Transverse colon (tissue), 4 donors: ENCODE results near the gene ARAP2. TPM values are rescaled to one million over a fixed set of nuclear protein-coding genes. Genes with fewer than 3 reads are reported as not detected.

Experiments
- DNase-seq: peaks from one replicate; pipeline ENCODE4 v3.0.0-alpha.2; 2019
- H3K27ac ChIP-seq, 4 donors: fragments of 200-600 bp; sonication (generic); 2 replicates each; pipeline ENCODE4 v1.5.1; 2016 to 2018; ENCODE audit warnings: inconsistent platforms in 4 of 4
- H3K27me3 ChIP-seq: fragments of 200-600 bp; sonication (generic); 2 replicates; pipeline ENCODE4 v1.5.1; 2017; ENCODE audit warnings: inconsistent platforms
- H3K36me3 ChIP-seq, 4 donors: fragments of 200-600 bp; sonication (generic); 2 replicates each; pipeline ENCODE4 v1.5.1; 2017 to 2019; ENCODE audit warnings: inconsistent platforms in 4 of 4
- H3K4me1 ChIP-seq, 4 donors: fragments of 200-600 bp; sonication (generic); 2 replicates each; pipeline ENCODE4 v1.5.1; 2017 to 2020; ENCODE audit warnings: inconsistent platforms in 4 of 4
- H3K4me3 ChIP-seq, 4 donors: fragments of 200-600 bp; sonication (generic); 1 replicate in 1 of 4; 2 replicates in 3 of 4; pipeline versions ENCODE4 v1.5.1 to v1.6.1; 2017 to 2019; ENCODE audit warnings: inconsistent platforms in 4 of 4
- H3K9me3 ChIP-seq, 2 donors: fragments of 200-600 bp; sonication (generic); 2 replicates each; pipeline ENCODE4 v1.5.1; 2017 to 2019; ENCODE audit warnings: inconsistent platforms in 2 of 2
- EP300 ChIP-seq: sonication (generic); formaldehyde crosslinking; IDR thresholded peaks from one replicate; pipeline ENCODE4 v1.6.1; 2017; ENCODE audit warnings: antibody characterized with exemption, low read depth
- POLR2A ChIP-seq: fragments of 450-650 bp; IDR thresholded peaks from one replicate; pipeline ENCODE4 v1.6.1; 2016; ENCODE audit warnings: antibody characterized with exemption, mild to moderate bottlenecking, moderate library complexity
- POLR2AphosphoS5 ChIP-seq, 3 donors: sonication (generic); formaldehyde crosslinking; IDR thresholded peaks; one replicate each; pipeline ENCODE4 v1.6.1; 2016; ENCODE audit warnings: antibody characterized with exemption in 3 of 3
- WGBS, 2 donors: methylation state at CpG; one replicate each; pipeline ENCODE4 v1.1.5; 2018; ENCODE audit warnings: low coverage in 1 of 2; 5-methylcytosine and 5-hydroxymethylcytosine counted together
- in situ Hi-C, 4 donors: fragments of 200-750 bp; cut with MboI; loops; one replicate each; pipeline versions ENCODE4 v1.15.0 to v1.15.1; 2017; ENCODE audit warnings: low sequenced_read_pairs in 3 of 4, low pct_ligation_motif_present in 1 of 4, low pct_unique_long_range_greater_than_20kb in 1 of 4
- intact Hi-C: fragments of 100-400 bp; cut with DNase I; formaldehyde crosslinking; loops from one replicate; pipeline ENCODE4 v1.15.1; 2023; ENCODE audit warnings: low total_unique reads
- total RNA-seq, 4 donors: library from RNA; depleted of rRNA; stranded (reverse); fragments of >200 nt; gene quantifications; one replicate each; pipeline ENCODE4 v1.1.0, GENCODE V29; 2016
- TF ChIP-seq, protein P1 (sequence below), 5 experiments: fragments of 200-600 bp in 3 of 5; fragments of 450-650 bp in 2 of 5; sonication (generic) in 3 of 5; IDR thresholded peaks; 1 replicate in 2 of 5; 2 replicates in 3 of 5; pipeline ENCODE4 v1.5.1; 2016 to 2017; ENCODE audit warnings: antibody characterized with exemption in 5 of 5, inconsistent platforms in 3 of 5, mild to moderate bottlenecking in 2 of 5, moderate library complexity in 1 of 5

ARAP2 gene
- total RNA-seq, 4 donors from 2014 or later = 42.3 to 108 (median 50.3) TPM

DNA sequence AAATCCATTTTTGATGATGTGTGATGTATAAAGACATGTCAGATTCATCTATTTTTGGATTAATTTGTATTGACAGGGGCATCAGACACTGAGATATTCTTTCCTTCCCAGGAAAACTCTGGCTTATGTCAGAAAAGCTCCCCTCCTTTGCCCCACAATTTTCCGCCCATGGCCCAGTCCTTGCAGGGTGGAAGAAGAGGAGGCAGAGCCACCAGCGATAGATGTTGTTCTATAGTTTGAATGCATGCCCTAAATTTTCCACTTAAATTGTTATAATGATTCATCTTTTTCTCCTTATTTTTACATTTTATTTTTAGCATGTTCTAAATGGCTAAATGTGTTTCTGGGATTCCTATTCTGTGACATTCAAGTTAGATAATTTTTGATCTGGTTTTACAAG is 149.3 kb downstream of the ARAP2 start:
- no peak for DNase-seq
- Histone ChIP-seq H3K4me1 (no peaks in the 10 kb centered on the region), H3K9me3 (no peaks in the 10 kb centered on the region), H3K27ac (no peak overlapping the region), H3K27me3 (no peaks in the 10 kb centered on the region), H3K36me3 (peaks cover 0 to 7% (median 0%) of the 10 kb centered on the region in 4 donors), H3K4me3 (no peak overlapping the region)
- intact Hi-C loops (no loop called here), in situ Hi-C loops (no loop called here)
- WGBS, 2 donors = 97 to 100% methylated on average over 2 of the region's 2 CpGs
- no peak for TF ChIP-seq POLR2AphosphoS5 (IDR thresholded peaks at IDR 0.05)
- TF ChIP-seq, protein P1, sequence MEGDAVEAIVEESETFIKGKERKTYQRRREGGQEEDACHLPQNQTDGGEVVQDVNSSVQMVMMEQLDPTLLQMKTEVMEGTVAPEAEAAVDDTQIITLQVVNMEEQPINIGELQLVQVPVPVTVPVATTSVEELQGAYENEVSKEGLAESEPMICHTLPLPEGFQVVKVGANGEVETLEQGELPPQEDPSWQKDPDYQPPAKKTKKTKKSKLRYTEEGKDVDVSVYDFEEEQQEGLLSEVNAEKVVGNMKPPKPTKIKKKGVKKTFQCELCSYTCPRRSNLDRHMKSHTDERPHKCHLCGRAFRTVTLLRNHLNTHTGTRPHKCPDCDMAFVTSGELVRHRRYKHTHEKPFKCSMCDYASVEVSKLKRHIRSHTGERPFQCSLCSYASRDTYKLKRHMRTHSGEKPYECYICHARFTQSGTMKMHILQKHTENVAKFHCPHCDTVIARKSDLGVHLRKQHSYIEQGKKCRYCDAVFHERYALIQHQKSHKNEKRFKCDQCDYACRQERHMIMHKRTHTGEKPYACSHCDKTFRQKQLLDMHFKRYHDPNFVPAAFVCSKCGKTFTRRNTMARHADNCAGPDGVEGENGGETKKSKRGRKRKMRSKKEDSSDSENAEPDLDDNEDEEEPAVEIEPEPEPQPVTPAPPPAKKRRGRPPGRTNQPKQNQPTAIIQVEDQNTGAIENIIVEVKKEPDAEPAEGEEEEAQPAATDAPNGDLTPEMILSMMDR (IDR thresholded peaks at IDR 0.05) = no peak
- no peak for TF ChIP-seq POLR2A
- no peak for TF ChIP-seq EP300

DNA sequence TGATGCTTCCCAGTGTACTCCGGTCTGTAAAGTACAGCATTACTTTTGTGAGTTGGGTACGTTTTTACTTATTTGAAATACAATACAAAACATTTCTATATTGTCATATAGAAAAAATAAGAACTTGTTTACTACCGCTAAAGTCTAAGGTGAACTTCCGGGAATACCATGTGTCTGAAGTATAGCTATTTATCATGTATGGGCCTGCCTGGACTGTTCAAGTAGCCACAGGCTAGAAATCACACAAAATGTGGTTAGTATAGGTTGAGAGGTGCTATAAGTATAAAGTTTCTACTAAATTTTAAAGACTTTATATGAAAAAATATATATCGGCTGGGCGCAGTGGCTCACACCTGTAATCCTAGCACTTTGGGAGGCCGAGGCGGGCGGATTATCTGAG is 152.3 kb downstream of the ARAP2 start:
- no peaks in the 10 kb centered on the region for H3K9me3 ChIP-seq
- in situ Hi-C loops = no loop called here

DNA sequence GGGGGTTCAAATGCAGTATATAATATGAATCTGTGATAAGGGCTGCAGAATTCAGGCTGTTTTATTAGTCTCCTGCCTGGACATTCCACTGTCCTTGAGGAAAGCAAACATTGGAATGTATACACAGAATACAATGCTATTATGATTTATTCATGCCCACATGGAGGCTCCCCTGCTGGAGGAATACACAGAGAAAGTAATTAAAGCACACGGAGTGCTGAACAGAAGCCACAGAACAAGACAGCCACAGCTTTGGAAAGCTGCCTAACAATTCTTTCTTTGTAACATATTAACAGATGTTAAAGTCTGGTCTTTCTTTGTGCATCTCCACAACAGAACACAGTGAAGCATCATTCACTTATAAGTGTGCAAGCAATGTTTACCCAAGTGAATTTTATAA is 155.8 kb downstream of the ARAP2 start:
- no peak overlapping the region for H3K4me3 ChIP-seq
- DNase-seq = no peak
- H3K36me3 ChIP-seq = peaks cover 0 to 7% (median 0%) of the 10 kb centered on the region in 4 donors
- H3K4me1 ChIP-seq = no peaks in the 10 kb centered on the region
- WGBS, 2 donors = 17 to 20% methylated on average over 1 of the region's 1 CpG
- no peaks in the 10 kb centered on the region for H3K27me3 ChIP-seq
- no peaks in the 10 kb centered on the region for H3K9me3 ChIP-seq
- TF ChIP-seq EP300 = no peak
- TF ChIP-seq POLR2AphosphoS5 (IDR thresholded peaks at IDR 0.05) = no peak
- in situ Hi-C loops (no loop called here), intact Hi-C loops (no loop called here)
- no peak overlapping the region for H3K27ac ChIP-seq

More for the DNA sequence above, 152.3 kb downstream of the ARAP2 start:
- Histone ChIP-seq H3K27me3 (no peaks in the 10 kb centered on the region), H3K4me3 (no peak overlapping the region), H3K27ac (no peak overlapping the region), H3K36me3 (peaks cover 0 to 7% (median 0%) of the 10 kb centered on the region in 4 donors), H3K4me1 (no peaks in the 10 kb centered on the region)
- WGBS, 2 donors = 96 to 97% methylated on average over 9 of the region's 9 CpGs
- no peak for DNase-seq
- TF ChIP-seq, protein P1 (IDR thresholded peaks at IDR 0.05) = no peak
- TF ChIP-seq POLR2A = no peak
- TF ChIP-seq EP300 = no peak
- TF ChIP-seq POLR2AphosphoS5 (IDR thresholded peaks at IDR 0.05) = no peak
- intact Hi-C loops = no loop called here

DNA sequence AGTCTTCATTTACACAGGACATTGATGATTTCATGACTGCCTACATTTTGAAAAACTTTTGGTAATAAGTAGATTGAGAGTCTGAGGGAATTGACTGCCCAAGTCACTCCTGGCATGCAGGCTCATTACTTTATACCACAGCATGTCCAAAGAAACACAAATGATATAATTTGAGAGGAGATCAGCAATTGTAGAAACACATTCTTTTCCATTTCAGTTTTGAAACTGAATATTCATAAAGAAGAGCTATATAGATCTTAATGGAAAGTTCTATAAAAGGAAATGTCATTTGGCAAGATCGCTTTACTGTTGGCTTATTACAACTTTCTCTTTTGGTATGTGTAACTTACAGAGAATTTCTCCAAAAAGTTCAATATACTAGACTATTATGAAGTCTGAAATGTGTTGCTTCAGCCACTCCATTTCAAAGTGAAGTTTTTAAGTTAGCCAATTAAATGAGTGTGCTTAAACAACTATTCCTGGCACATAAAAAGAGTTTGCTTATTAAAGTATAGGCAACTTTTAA is 158.0 kb downstream of the ARAP2 start:
- H3K27ac ChIP-seq = no peak overlapping the region
- in situ Hi-C loops = no loop called here
- H3K27me3 ChIP-seq = no peaks in the 10 kb centered on the region
- H3K36me3 ChIP-seq = peaks cover 0 to 9% (median under 1%) of the 10 kb centered on the region in 4 donors
- H3K4me3 ChIP-seq = no peak overlapping the region
- no peak for DNase-seq
- no peaks in the 10 kb centered on the region for H3K4me1 ChIP-seq
- WGBS, 2 donors = 82 to 96% methylated on average over 1 of the region's 1 CpG
- no peaks in the 10 kb centered on the region for H3K9me3 ChIP-seq
- intact Hi-C loops = no loop called here
- no peak for TF ChIP-seq POLR2AphosphoS5 (IDR thresholded peaks at IDR 0.05)
- TF ChIP-seq, protein P1 (IDR thresholded peaks at IDR 0.05) = no peak
- TF ChIP-seq POLR2A = no peak
- no peak for TF ChIP-seq EP300

DNA sequence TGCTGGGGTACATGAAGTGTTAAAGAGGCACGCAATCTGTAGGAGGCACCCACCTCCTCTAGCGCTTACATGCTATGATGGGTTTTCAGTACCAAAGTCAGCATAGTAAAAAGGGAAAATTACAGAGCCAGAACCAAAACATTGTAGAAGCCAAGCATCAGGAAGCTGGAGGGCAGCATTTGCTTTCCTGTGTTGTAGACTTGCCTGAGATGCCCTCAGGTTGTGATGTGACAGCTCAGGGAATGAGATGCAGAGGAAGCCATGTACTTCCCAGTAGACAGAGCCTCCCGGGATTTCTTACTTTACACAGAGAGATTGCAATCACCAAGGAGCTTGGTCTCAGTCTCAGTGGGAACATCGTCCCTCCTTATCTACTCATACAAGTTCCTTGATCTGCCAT is 161.5 kb downstream of the ARAP2 start:
- in situ Hi-C loops = no loop called here
- TF ChIP-seq, protein P1 (IDR thresholded peaks at IDR 0.05) = no peak
- TF ChIP-seq POLR2A = no peak
- TF ChIP-seq EP300 = no peak
- no peak for TF ChIP-seq POLR2AphosphoS5 (IDR thresholded peaks at IDR 0.05)

More for the DNA sequence above, 161.5 kb downstream of the ARAP2 start:
- H3K4me3 ChIP-seq = no peak overlapping the region
- intact Hi-C loops = no loop called here
- H3K9me3 ChIP-seq = no peaks in the 10 kb centered on the region
- H3K27ac ChIP-seq = no peak overlapping the region
- peaks cover 0 to 9% (median 0%) of the 10 kb centered on the region in 4 donors for H3K36me3 ChIP-seq
- H3K27me3 ChIP-seq = no peaks in the 10 kb centered on the region
- WGBS, 2 donors = 90 to 95% methylated on average over 2 to 4 of the region's 4 CpGs
- no peak for DNase-seq
- H3K4me1 ChIP-seq = no peaks in the 10 kb centered on the region
